PC-9 (cell line): ENCODE data around the gene PAX8.

ENCODE experiments used
- CTCF ChIP-seq: fragments of 200-600 bp; sonication (generic); conservative IDR thresholded peaks from 2 replicates; pipeline ENCODE4 v1.6.1; 2017; ENCODE audit warnings: mixed run types, antibody characterized with exemption, mild to moderate bottlenecking, moderate library complexity
- EZH2 ChIP-seq: fragments of 200-600 bp; sonication (generic); IDR thresholded peaks from 2 replicates; pipeline ENCODE4 v1.8.0; 2017; ENCODE audit warnings: antibody characterized with exemption, low read depth

GRCh38 chr2:113234721-113235346 lies 43.9 kb downstream of the PAX8 start:
- no peak for TF ChIP-seq EZH2
- no peak for TF ChIP-seq CTCF
